H9 (cell line): ENCODE data around the gene HMGN4. TPM values are rescaled to one million over a fixed set of nuclear protein-coding genes. Genes with fewer than 3 reads are reported as not detected.

ENCODE experiments used
- DNase-seq: peaks from one replicate; pipeline ENCODE4 v3.0.0-alpha.2; 2017
- H2AFZ ChIP-seq: one replicate; pipeline ENCODE4 v1.6.1; 2013; ENCODE audit warnings: mild to moderate bottlenecking, low read length, control low read depth, moderate library complexity
- H2AK5ac ChIP-seq: 2 replicates; pipeline ENCODE4 v1.6.1; 2013; ENCODE audit warnings: low read length, control low read depth, mixed read lengths; ENCODE audit not compliant: insufficient read length
- H2BK120ac ChIP-seq: one replicate; pipeline ENCODE4 v1.6.1; 2013; ENCODE audit warnings: low read depth, mild to moderate bottlenecking, low read length, control low read depth, inconsistent platforms; ENCODE audit not compliant: poor library complexity, severe bottlenecking
- H2BK12ac ChIP-seq: 2 replicates; pipeline ENCODE4 v1.6.1; 2013; ENCODE audit warnings: low read length, control low read depth, mixed read lengths, low read depth; ENCODE audit not compliant: insufficient read length
- H2BK15ac ChIP-seq: 2 replicates; pipeline ENCODE4 v1.6.1; 2013; ENCODE audit warnings: low read depth, low read length, control low read depth
- H2BK20ac ChIP-seq: one replicate; pipeline ENCODE4 v1.6.1; 2013; ENCODE audit warnings: low read depth, mild to moderate bottlenecking, low read length, control low read depth, inconsistent platforms; ENCODE audit not compliant: poor library complexity, severe bottlenecking
- H2BK5ac ChIP-seq: 2 replicates; pipeline ENCODE4 v1.6.1; 2013; ENCODE audit warnings: low read length, control low read depth, mixed read lengths; ENCODE audit not compliant: insufficient read length
- H3K14ac ChIP-seq: 2 replicates; pipeline ENCODE4 v1.6.1; 2013; ENCODE audit warnings: low read length, control low read depth; ENCODE audit not compliant: insufficient read depth
- H3K18ac ChIP-seq: 2 replicates; pipeline ENCODE4 v1.6.1; 2013; ENCODE audit warnings: low read depth, mild to moderate bottlenecking, mixed read lengths, low read length, control low read depth; ENCODE audit not compliant: insufficient read length
- H3K23ac ChIP-seq: 2 replicates; pipeline ENCODE4 v1.6.1; 2013; ENCODE audit warnings: low read length, control low read depth, mixed read lengths, low read depth; ENCODE audit not compliant: insufficient read length
- H3K23me2 ChIP-seq: 2 replicates; pipeline ENCODE4 v1.6.1; 2013; ENCODE audit warnings: low read depth, mild to moderate bottlenecking, mixed read lengths, low read length, control low read depth; ENCODE audit not compliant: insufficient read length, poor library complexity, severe bottlenecking
- H3K27ac ChIP-seq: 2 replicates; pipeline ENCODE4 v1.5.1; 2013; ENCODE audit warnings: low read length, control low read depth, mixed read lengths, low read depth; ENCODE audit not compliant: insufficient read length
- H3K27me3 ChIP-seq: 2 replicates; pipeline ENCODE4 v1.6.1; 2013; ENCODE audit warnings: low read length, control low read depth, inconsistent platforms; ENCODE audit not compliant: insufficient read depth
- H3K4ac ChIP-seq: 2 replicates; pipeline ENCODE4 v1.6.1; 2013; ENCODE audit warnings: low read depth, mild to moderate bottlenecking, control low read depth, inconsistent platforms, low read length, moderate library complexity
- H3K4me1 ChIP-seq: 2 replicates; pipeline ENCODE4 v1.6.1; 2013; ENCODE audit warnings: low read length, control low read depth, inconsistent platforms; ENCODE audit not compliant: insufficient read depth
- H3K4me2 ChIP-seq: 2 replicates; pipeline ENCODE4 v1.6.1; 2013; ENCODE audit warnings: low read length, control low read depth, mixed read lengths; ENCODE audit not compliant: insufficient read length, insufficient read depth
- H3K56ac ChIP-seq: 2 replicates; pipeline ENCODE4 v1.6.1; 2013; ENCODE audit warnings: low read depth, mild to moderate bottlenecking, mixed read lengths, low read length, control low read depth; ENCODE audit not compliant: insufficient read length
- H3K79me1 ChIP-seq: 2 replicates; pipeline ENCODE4 v1.6.1; 2013; ENCODE audit warnings: low read depth, mild to moderate bottlenecking, moderate library complexity, low read length, control low read depth, inconsistent platforms; ENCODE audit not compliant: insufficient read depth, poor library complexity, severe bottlenecking
- H3K79me2 ChIP-seq: 2 replicates; pipeline ENCODE4 v1.6.1; 2013; ENCODE audit warnings: low read length, control low read depth, inconsistent platforms; ENCODE audit not compliant: insufficient read depth
- H3K9ac ChIP-seq: 2 replicates; pipeline ENCODE4 v1.6.1; 2013; ENCODE audit warnings: low read length, control low read depth, mixed read lengths; ENCODE audit not compliant: insufficient read length; ENCODE audit errors: extremely low read depth
- H3K9me3 ChIP-seq: one replicate; pipeline ENCODE4 v1.6.1; 2013; ENCODE audit warnings: low read depth, low read length, inconsistent platforms; ENCODE audit not compliant: control insufficient read depth
- H3T11ph ChIP-seq: one replicate; pipeline ENCODE4 v1.6.1; 2013; ENCODE audit warnings: mild to moderate bottlenecking, low read length, control low read depth, inconsistent platforms
- H4K20me1 ChIP-seq: one replicate; pipeline ENCODE4 v1.6.1; 2013; ENCODE audit not compliant: control insufficient read depth, insufficient read length, insufficient read depth
- H4K5ac ChIP-seq: 2 replicates; pipeline ENCODE4 v1.6.1; 2013; ENCODE audit warnings: low read depth, mild to moderate bottlenecking, mixed read lengths, low read length, control low read depth; ENCODE audit not compliant: insufficient read length
- H4K8ac ChIP-seq: replicated peaks from 2 replicates; pipeline ENCODE4 v1.6.1; 2013; ENCODE audit warnings: low read length, control low read depth, mixed read lengths, low read depth; ENCODE audit not compliant: insufficient read length
- H4K91ac ChIP-seq: 2 replicates; pipeline ENCODE4 v1.6.1; 2013; ENCODE audit warnings: low read depth, mild to moderate bottlenecking, moderate library complexity, mixed read lengths, low read length, control low read depth; ENCODE audit not compliant: insufficient read length
- H3K27ac Mint-ChIP-seq, 3 experiments: 2 replicates in 2 of 3; 3 replicates in 1 of 3; pipeline ENCODE4 v1.8.0; 2020 to 2021; ENCODE audit warnings: mixed read lengths in 3 of 3, mild to moderate bottlenecking in 1 of 3, moderate library complexity in 1 of 3
- H3K27me3 Mint-ChIP-seq: 2 replicates; pipeline ENCODE4 v1.8.0; 2021; ENCODE audit warnings: low read depth, mild to moderate bottlenecking, moderate library complexity, mixed read lengths
- H3K36me3 Mint-ChIP-seq, 3 experiments: 2 replicates in 2 of 3; 3 replicates in 1 of 3; pipeline ENCODE4 v1.8.0; 2020 to 2021; ENCODE audit warnings: low read depth in 3 of 3, mixed read lengths in 3 of 3; ENCODE audit not compliant: insufficient read depth in 1 of 3
- H3K4me1 Mint-ChIP-seq, 2 experiments: 2 replicates each; pipeline ENCODE4 v1.8.0; 2020; ENCODE audit warnings: mixed read lengths in 2 of 2
- H3K4me3 Mint-ChIP-seq, 2 experiments: 2 replicates in 1 of 2; 3 replicates in 1 of 2; pipeline ENCODE4 v1.8.0; 2020 to 2021; ENCODE audit warnings: mild to moderate bottlenecking in 2 of 2, mixed read lengths in 2 of 2, moderate library complexity in 1 of 2
- H3K9me3 Mint-ChIP-seq, 2 experiments: 2 replicates in 1 of 2; 3 replicates in 1 of 2; pipeline ENCODE4 v1.8.0; 2020; ENCODE audit warnings: mild to moderate bottlenecking in 2 of 2, mixed read lengths in 2 of 2, moderate library complexity in 1 of 2
- WGBS: extraction: QIAGEN DNeasy Blood & Tissue Kit; methylation state at CpG from one replicate; pipeline ENCODE4 v1.1.7; 2013; ENCODE audit warnings: missing lambda C conversion rate, low lambda C conversion rate, mixed read lengths; ENCODE audit not compliant: insufficient read length; ENCODE audit errors: extremely low coverage; 5-methylcytosine and 5-hydroxymethylcytosine counted together
- total RNA-seq: library from RNA; stranded (reverse); gene quantifications from 2 replicates; pipeline ENCODE4 v1.2.1, GENCODE V29; 2021
- TF ChIP-seq, protein P1 (sequence below): fragments of 200-600 bp; sonication (generic); conservative IDR thresholded peaks from 3 replicates; pipeline ENCODE4 v1.8.0; 2021; ENCODE audit warnings: antibody characterized with exemption, mild to moderate bottlenecking

Gene HMGN4
- total RNA-seq, 1 experiment from 2014 or later = 50.4 TPM

DNA sequence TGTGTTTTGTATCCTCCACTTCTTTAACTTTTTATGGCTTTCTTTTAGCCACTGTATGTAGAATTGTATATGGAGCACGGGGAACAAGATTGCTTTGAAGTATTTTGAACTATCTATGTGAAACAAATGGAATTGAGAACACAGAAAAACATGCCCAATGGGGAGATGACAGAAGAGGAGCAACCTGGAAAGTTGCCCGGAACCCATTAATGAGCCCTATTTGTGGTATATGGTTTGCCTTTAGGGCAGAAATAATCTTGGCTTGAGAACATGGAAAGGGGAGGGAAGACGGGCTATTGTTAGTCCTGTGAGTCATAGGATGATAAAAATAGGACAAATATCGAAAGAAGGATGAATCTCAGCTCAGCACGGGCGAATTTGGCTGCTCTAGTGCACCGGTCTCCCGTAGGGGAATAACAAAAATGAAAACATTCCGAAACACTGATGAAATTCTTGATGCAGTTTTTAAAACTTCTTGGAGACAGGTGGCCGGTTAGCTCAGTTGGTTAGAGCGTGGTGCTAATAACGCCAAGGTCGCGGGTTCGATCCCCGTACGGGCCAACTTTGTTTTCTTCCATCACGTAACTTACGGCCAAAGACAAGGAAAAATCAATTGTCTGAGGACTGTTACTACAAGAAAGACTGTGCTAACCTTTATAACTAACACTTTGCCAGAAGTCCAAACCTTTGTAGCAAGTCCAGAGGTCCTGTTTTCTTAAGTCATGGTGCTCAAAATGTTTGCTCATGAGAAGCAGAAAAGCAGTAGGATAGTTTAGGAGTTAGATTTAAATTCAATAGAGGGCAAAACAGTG lies 15.7 kb downstream of the HMGN4 start:
- Mint-ChIP-seq H3K36me3 (no peaks in the 10 kb centered on the region; a peak in 1 of 7 replicates), H3K27me3 (peaks cover 4% of the 10 kb centered on the region), H3K27ac (no peak overlapping the region), H3K9me3 (peaks cover 0 to 3% of the 10 kb centered on the region in 2 experiments; a peak in 2 of 5 replicates), H3K4me1 (peaks cover 12 to 17% of the 10 kb centered on the region in 2 experiments), H3K4me3 (no peak overlapping the region)
- no peak overlapping the region for H3K27ac ChIP-seq
- H4K8ac ChIP-seq = no peak overlapping the region
- H2BK12ac ChIP-seq = no peak overlapping the region
- peak; percentile 83 for DNase-seq
- H3K23ac ChIP-seq = no peak overlapping the region
- H3K9me3 ChIP-seq = no peaks in the 10 kb centered on the region
- no peak overlapping the region for H3K14ac ChIP-seq
- no peaks in the 10 kb centered on the region for H3K27me3 ChIP-seq
- no peak overlapping the region for H4K91ac ChIP-seq
- TF ChIP-seq, protein P1, sequence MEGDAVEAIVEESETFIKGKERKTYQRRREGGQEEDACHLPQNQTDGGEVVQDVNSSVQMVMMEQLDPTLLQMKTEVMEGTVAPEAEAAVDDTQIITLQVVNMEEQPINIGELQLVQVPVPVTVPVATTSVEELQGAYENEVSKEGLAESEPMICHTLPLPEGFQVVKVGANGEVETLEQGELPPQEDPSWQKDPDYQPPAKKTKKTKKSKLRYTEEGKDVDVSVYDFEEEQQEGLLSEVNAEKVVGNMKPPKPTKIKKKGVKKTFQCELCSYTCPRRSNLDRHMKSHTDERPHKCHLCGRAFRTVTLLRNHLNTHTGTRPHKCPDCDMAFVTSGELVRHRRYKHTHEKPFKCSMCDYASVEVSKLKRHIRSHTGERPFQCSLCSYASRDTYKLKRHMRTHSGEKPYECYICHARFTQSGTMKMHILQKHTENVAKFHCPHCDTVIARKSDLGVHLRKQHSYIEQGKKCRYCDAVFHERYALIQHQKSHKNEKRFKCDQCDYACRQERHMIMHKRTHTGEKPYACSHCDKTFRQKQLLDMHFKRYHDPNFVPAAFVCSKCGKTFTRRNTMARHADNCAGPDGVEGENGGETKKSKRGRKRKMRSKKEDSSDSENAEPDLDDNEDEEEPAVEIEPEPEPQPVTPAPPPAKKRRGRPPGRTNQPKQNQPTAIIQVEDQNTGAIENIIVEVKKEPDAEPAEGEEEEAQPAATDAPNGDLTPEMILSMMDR = no peak
- no peak overlapping the region for H3K4ac ChIP-seq
- H2BK15ac ChIP-seq = no peak overlapping the region
- peak overlapping the region; percentile 40 for H3K9ac ChIP-seq
- no peak overlapping the region for H3K18ac ChIP-seq
- H2BK5ac ChIP-seq = no peak overlapping the region
- no peak overlapping the region for H4K5ac ChIP-seq
- no peaks in the 10 kb centered on the region for H3K79me1 ChIP-seq
- no peak overlapping the region for H2BK20ac ChIP-seq
- H3K4me1 ChIP-seq = no peaks in the 10 kb centered on the region
- peaks cover 22% of the 10 kb centered on the region for H3K23me2 ChIP-seq
- no peak overlapping the region for H3T11ph ChIP-seq
- no CpG with 5 or more reads among the region's 19 CpGs for WGBS
- H2AK5ac ChIP-seq = no peak overlapping the region
- H2AFZ ChIP-seq = peak overlapping the region; percentile 79
- H3K56ac ChIP-seq = no peak overlapping the region
- no peak overlapping the region for H2BK120ac ChIP-seq
- H3K4me2 ChIP-seq = peak overlapping the region; percentile 72
- no peaks in the 10 kb centered on the region for H3K79me2 ChIP-seq
- no peaks in the 10 kb centered on the region for H4K20me1 ChIP-seq
